Ovary (tissue), 9 donors: ENCODE data around the gene PRKG2. TPM values are rescaled to one million over a fixed set of nuclear protein-coding genes. Genes with fewer than 3 reads are reported as not detected.

Experiments
- DNase-seq, 5 donors: peaks; one replicate each; pipeline ENCODE4 v3.0.0-alpha.2; 2019 to 2020
- H3K27ac ChIP-seq, 2 donors: fragments of 200-600 bp; one replicate each; pipeline versions ENCODE4 v1.5.1 to v1.8.0; 2019 to 2022
- H3K27me3 ChIP-seq: fragments of 200-600 bp; one replicate; pipeline ENCODE4 v1.8.0; 2022
- H3K36me3 ChIP-seq: fragments of 200-600 bp; sonication (generic); one replicate; pipeline ENCODE4 v1.5.1; 2019
- H3K4me1 ChIP-seq: one replicate; pipeline ENCODE4 v1.8.1; 2013; ENCODE audit warnings: mild to moderate bottlenecking, moderate library complexity; ENCODE audit not compliant: insufficient read depth
- H3K4me3 ChIP-seq: fragments of 200-600 bp; sonication (generic); one replicate; pipeline ENCODE4 v1.5.1; 2017
- H3K9me3 ChIP-seq, 2 donors: fragments of 200-600 bp in 1 of 2; sonication (generic) in 1 of 2; one replicate each; pipeline versions ENCODE4 v1.5.1 to v1.8.1; 2013 to 2019; ENCODE audit warnings: mild to moderate bottlenecking in 1 of 2, moderate library complexity in 1 of 2
- CTCF ChIP-seq, 3 donors: fragments of 450-650 bp in 2 of 3; fragments of 200-600 bp in 1 of 3; IDR thresholded peaks; one replicate each; pipeline versions ENCODE4 v1.5.1 to v1.8.0; 2016 to 2022; ENCODE audit warnings: antibody characterized with exemption in 3 of 3, mild to moderate bottlenecking in 1 of 3
- EP300 ChIP-seq: sonication (generic); formaldehyde crosslinking; IDR thresholded peaks from one replicate; pipeline ENCODE4 v1.6.1; 2017; ENCODE audit warnings: antibody characterized with exemption
- POLR2A ChIP-seq: fragments of 450-650 bp; IDR thresholded peaks from one replicate; pipeline ENCODE4 v1.6.1; 2017; ENCODE audit warnings: antibody characterized with exemption, mild to moderate bottlenecking, moderate library complexity
- WGBS, 3 donors: extraction: QIAGEN DNeasy Blood & Tissue Kit in 1 of 3; methylation state at CpG; one replicate each; pipeline versions ENCODE4 v1.1.5 to v1.1.7; 2013 to 2017; 5-methylcytosine and 5-hydroxymethylcytosine counted together
- intact Hi-C, 4 donors: fragments of 100-400 bp; cut with DNase I; formaldehyde crosslinking; loops; one replicate each; pipeline versions ENCODE4 v1.11.0 to v1.15.1; 2022 to 2023
- polyA plus RNA-seq, 2 donors: library from polyadenylated mRNA; stranded (reverse); fragments of 200-250 nt in 1 of 2; fragments of 350-450 nt in 1 of 2; fragmentation: Illumina TruSeq in 1 of 2; extraction: RNeasy Lipid Tissue Mini Kit (QIAGEN cat#74804) in 1 of 2; gene quantifications; one replicate each; pipeline ENCODE4 v1.2.3, GENCODE V29; 2013 to 2014
- total RNA-seq, 7 donors: library from RNA; depleted of rRNA in 2 of 7; stranded (reverse); fragments of >200 nt in 2 of 7; fragmentation: NEBNext Ultra II Directional in 3 of 7; extraction: Animal tissue kit (Norgen Biotek cat#: 25700) in 3 of 7; gene quantifications; one replicate each; pipeline versions ENCODE4 v1.1.0 to v1.2.4, GENCODE V29; 2016 to 2023
- donor health status: DM: no; HTN: no; CAD: no; lungs with moderate emphysema.
- donor health status: DM: no; HTN: no; CAD: no.
- donor health status: Bipolar disorder and iron deficiency.
- donor health status: DM: yes; HTN: yes; CAD: no.
- donor health status: DM: no; HTN: no; CAD: no.
- donor health status: DM: yes; HTN: yes; CAD: no.

The PRKG2 gene
- total and polyA plus RNA-seq, 9 donors = 0.08 to 0.60 (median 0.16) TPM; not detected in 3

- Histone ChIP-seq H3K4me3 (no peak overlapping the region), H3K36me3 (no peaks in the 10 kb centered on the region), H3K9me3 (no peaks in the 10 kb centered on the region), H3K27ac (no peak overlapping the region), H3K27me3 (no peaks in the 10 kb centered on the region), H3K4me1 (no peaks in the 10 kb centered on the region)
- DNase-seq = no peak
- 55 to 79% (median 56%) methylated on average over 1 of the region's 1 CpG for WGBS, 3 donors
- no peak for TF ChIP-seq POLR2A
- no peak for TF ChIP-seq EP300
- no peak for TF ChIP-seq CTCF (IDR thresholded peaks at IDR 0.05)
- intact Hi-C loops = no loop called here
These were observed 98.5 kb downstream of the PRKG2 start for GRCh38 chr4:81116566-81116965.

DNA sequence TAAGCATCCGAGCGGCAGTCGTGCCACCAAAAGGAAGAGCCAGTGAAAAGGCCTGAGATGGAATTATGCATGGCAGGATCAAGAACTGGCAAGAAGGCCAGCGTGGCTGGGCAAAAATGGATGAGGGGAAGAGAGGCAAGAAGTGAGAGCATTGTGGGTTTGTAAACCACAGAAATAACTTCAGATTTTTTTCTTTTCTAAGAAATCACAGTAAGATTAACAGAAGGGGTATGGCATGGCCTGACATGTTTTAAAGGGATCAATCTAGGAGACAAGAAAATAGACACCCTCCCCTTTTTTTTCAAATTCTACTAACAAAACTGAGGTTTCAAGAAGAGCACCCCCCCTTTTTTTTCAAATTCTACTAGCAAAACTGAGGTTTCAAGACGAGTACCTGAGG, 102.0 kb downstream of the PRKG2 start:
- no peak for TF ChIP-seq POLR2A
- TF ChIP-seq EP300 = no peak
- TF ChIP-seq CTCF (IDR thresholded peaks at IDR 0.05) = no peak
- no peak overlapping the region for H3K27ac ChIP-seq

DNA sequence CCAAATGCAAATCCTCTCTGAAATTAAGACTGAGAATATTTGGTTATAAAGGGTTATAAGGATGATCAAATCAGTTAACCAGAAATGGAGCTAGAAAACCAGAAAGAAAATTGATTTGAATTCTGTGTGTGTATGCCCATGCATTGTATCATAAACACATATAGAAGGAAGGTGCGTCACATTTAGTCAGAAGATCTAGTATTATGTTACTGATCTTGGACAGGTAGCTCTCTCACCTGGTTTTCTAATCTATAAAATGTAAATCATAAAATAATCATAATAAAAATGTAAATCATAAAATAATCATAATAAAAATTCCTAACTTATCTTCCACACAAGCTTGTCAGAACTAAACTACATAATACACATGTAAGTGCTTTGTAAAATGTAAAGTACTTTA, 105.7 kb downstream of the PRKG2 start:
- Histone ChIP-seq H3K27ac (no peak overlapping the region), H3K4me3 (no peak overlapping the region), H3K4me1 (no peaks in the 10 kb centered on the region), H3K9me3 (no peaks in the 10 kb centered on the region), H3K27me3 (no peaks in the 10 kb centered on the region), H3K36me3 (no peaks in the 10 kb centered on the region)
- intact Hi-C loops = no loop called here
- DNase-seq = no peak
- no peak for TF ChIP-seq CTCF (IDR thresholded peaks at IDR 0.05)
- no peak for TF ChIP-seq POLR2A
- no peak for TF ChIP-seq EP300
- WGBS, 3 donors = 91 to 100% (median 96%) methylated on average over 1 of the region's 1 CpG

More for the DNA sequence above, 102.0 kb downstream of the PRKG2 start:
- Histone ChIP-seq H3K4me3 (no peak overlapping the region), H3K9me3 (no peaks in the 10 kb centered on the region), H3K27me3 (no peaks in the 10 kb centered on the region), H3K36me3 (no peaks in the 10 kb centered on the region), H3K4me1 (no peaks in the 10 kb centered on the region)
- WGBS, 3 donors = 92 to 93% (median 93%) methylated on average over 5 of the region's 5 CpGs
- intact Hi-C loops = no loop called here
- no peak for DNase-seq

- intact Hi-C loops = no loop called here
- no peak overlapping the region for H3K4me3 ChIP-seq
- no peaks in the 10 kb centered on the region for H3K4me1 ChIP-seq
- H3K9me3 ChIP-seq = no peaks in the 10 kb centered on the region
- H3K27me3 ChIP-seq = no peaks in the 10 kb centered on the region
- no peak for DNase-seq
- TF ChIP-seq CTCF (IDR thresholded peaks at IDR 0.05) (no peak), EP300 (no peak)
- H3K36me3 ChIP-seq = no peaks in the 10 kb centered on the region
- WGBS, 3 donors = 89 to 91% (median 89%) methylated on average over 4 of the region's 4 CpGs
- no peak overlapping the region for H3K27ac ChIP-seq
These were observed 108.9 kb downstream of the PRKG2 start for GRCh38 chr4:81106150-81106549.

GRCh38 chr4:81102107-81102506, 112.9 kb downstream of the PRKG2 start:
- no peak for TF ChIP-seq POLR2A
- no peak for TF ChIP-seq CTCF (IDR thresholded peaks at IDR 0.05)
- H3K4me1 ChIP-seq = no peaks in the 10 kb centered on the region
- no peaks in the 10 kb centered on the region for H3K27me3 ChIP-seq
- intact Hi-C loops = no loop called here
- no peaks in the 10 kb centered on the region for H3K9me3 ChIP-seq
- no peak for DNase-seq
- no peak overlapping the region for H3K4me3 ChIP-seq
- H3K27ac ChIP-seq = no peak overlapping the region
- H3K36me3 ChIP-seq = no peaks in the 10 kb centered on the region
